ENCODE data around the gene NNAT.

NNAT gene

GRCh38 chr20:37516811-37517750, 4.0 kb upstream of the NNAT start:
- TF ChIP-seq CTCF (IDR thresholded peaks at IDR 0.05) = no peak

- TF ChIP-seq CTCF (IDR thresholded peaks at IDR 0.05) = no peak
Measured at GRCh38 chr20:37518059-37518458, 3.0 kb upstream of the NNAT start.

- TF ChIP-seq CTCF (IDR thresholded peaks at IDR 0.05) = no peak
Measured at GRCh38 chr20:37518606-37519507, 2.2 kb upstream of the NNAT start.

- peak; percentile 20; the same call in 1 of the 2 replicates for TF ChIP-seq CTCF (IDR thresholded peaks at IDR 0.05)
Measured at GRCh38 chr20:37519508-37520418, 1.3 kb upstream of the NNAT start.

- no peak for TF ChIP-seq CTCF (IDR thresholded peaks at IDR 0.05)
Measured at GRCh38 chr20:37520419-37520955, 563 bp upstream of the NNAT start.

GRCh38 chr20:37522260-37523011, 1.4 kb downstream of the NNAT start:
- no peak for TF ChIP-seq CTCF (IDR thresholded peaks at IDR 0.05)

Data from LNCAP (cell line).